SK-N-MC (cell line): ENCODE measurements around the gene GPN1.

Experiments
- DNase-seq: peaks from one replicate; pipeline ENCODE4 v3.0.0-alpha.2; 2011; ENCODE audit warnings: low read depth, low spot score
- H3K27ac ChIP-seq: fragments of 200-600 bp; sonication (generic); 2 replicates; pipeline ENCODE4 v1.5.1; 2016; ENCODE audit warnings: mixed run types
- H3K36me3 ChIP-seq: fragments of 200-600 bp; sonication (generic); 2 replicates; pipeline ENCODE4 v1.6.1; 2017; ENCODE audit warnings: antibody characterized with exemption, low read length, mixed read lengths; ENCODE audit not compliant: insufficient read depth
- H3K4me3 ChIP-seq: fragments of 200-600 bp; sonication (generic); 2 replicates; pipeline ENCODE4 v1.5.1; 2016
- H3K9ac ChIP-seq: fragments of 200-600 bp; sonication (generic); 2 replicates; pipeline ENCODE4 v1.8.0; 2017; ENCODE audit warnings: mixed run types, mixed read lengths; ENCODE audit not compliant: insufficient read length
- H3K9me3 ChIP-seq: fragments of 200-600 bp; sonication (generic); 2 replicates; pipeline ENCODE4 v1.6.1; 2017; ENCODE audit warnings: low read depth, mild to moderate bottlenecking, antibody characterized with exemption, low read length, moderate library complexity, mixed read lengths
- EZH2 ChIP-seq: fragments of 200-600 bp; sonication (generic); IDR thresholded peaks from one replicate; pipeline ENCODE4 v1.6.1; 2017; ENCODE audit warnings: antibody characterized with exemption
- FOXP2 ChIP-seq: optimal IDR thresholded peaks from 2 replicates; pipeline ENCODE3; 2011; ENCODE audit warnings: mild to moderate bottlenecking, moderate library complexity; ENCODE audit not compliant: insufficient read depth; ENCODE audit errors: extremely low read length, control extremely low read depth
- POLR2AphosphoS5 ChIP-seq: IDR thresholded peaks from 2 replicates; pipeline ENCODE4 v1.6.1; 2012; ENCODE audit warnings: mild to moderate bottlenecking, low read depth, low read length, borderline replicate concordance

The GPN1 gene

GRCh38 chr2:27697660-27698059 is 68.8 kb downstream of the GPN1 start:
- Histone ChIP-seq H3K27ac (no peak overlapping the region), H3K9me3 (no peaks in the 10 kb centered on the region), H3K4me3 (no peak overlapping the region), H3K36me3 (peaks cover 4% of the 10 kb centered on the region; the same call in 1 of the 2 replicates), H3K9ac (no peak overlapping the region)
- no peak for TF ChIP-seq POLR2AphosphoS5
- no peak for TF ChIP-seq FOXP2
- TF ChIP-seq EZH2 = no peak
- DNase-seq = no peak
